Astrocyte (in vitro differentiated cells and primary cell): ENCODE results near the gene KDM5B. TPM values are rescaled to one million over a fixed set of nuclear protein-coding genes. Genes with fewer than 3 reads are reported as not detected.

ENCODE experiments used
- DNase-seq: peaks from one replicate; pipeline ENCODE4 v3.0.0-alpha.2; 2010; ENCODE audit warnings: low read depth
- FAIRE-seq: peaks from 2 replicates; lab custom pipeline; 2011; peaks lifted over from hg19 to GRCh38; lab: Jason Lieb, UNC
- H2AFZ ChIP-seq: 2 replicates; pipeline ENCODE4 v1.6.0; 2012; ENCODE audit warnings: low read depth, low read length, inconsistent platforms
- H3K27ac ChIP-seq: 2 replicates; pipeline ENCODE4 v1.5.1; 2011; ENCODE audit warnings: low read depth, low read length, inconsistent platforms
- H3K27me3 ChIP-seq: 2 replicates; pipeline ENCODE4 v1.6.0; 2011; ENCODE audit warnings: low read length, inconsistent platforms; ENCODE audit not compliant: insufficient read depth
- H3K36me3 ChIP-seq: 2 replicates; pipeline ENCODE4 v1.5.1; 2011; ENCODE audit warnings: low read length, inconsistent platforms; ENCODE audit not compliant: insufficient read depth
- H3K4me1 ChIP-seq: 2 replicates; pipeline ENCODE4 v1.5.1; 2011; ENCODE audit warnings: low read length, inconsistent platforms; ENCODE audit not compliant: insufficient read depth
- H3K4me2 ChIP-seq: 2 replicates; pipeline ENCODE4 v1.6.0; 2012; ENCODE audit warnings: low read length, inconsistent platforms
- H3K4me3 ChIP-seq: 2 replicates; pipeline ENCODE4 v1.5.1; 2011; ENCODE audit warnings: low read depth, mild to moderate bottlenecking, low read length, inconsistent platforms; ENCODE audit not compliant: insufficient read depth
- H3K79me2 ChIP-seq: 2 replicates; pipeline ENCODE4 v1.6.0; 2012; ENCODE audit warnings: mild to moderate bottlenecking, low read length, inconsistent platforms; ENCODE audit not compliant: insufficient read depth
- H3K9ac ChIP-seq: 2 replicates; pipeline ENCODE4 v1.6.0; 2012; ENCODE audit warnings: mild to moderate bottlenecking, low read length, inconsistent platforms
- H3K9me3 ChIP-seq: 2 replicates; pipeline ENCODE4 v1.5.1; 2012; ENCODE audit warnings: low read depth, mild to moderate bottlenecking, low read length, inconsistent platforms; ENCODE audit not compliant: insufficient read depth
- H4K20me1 ChIP-seq: 2 replicates; pipeline ENCODE4 v1.6.0; 2012; ENCODE audit warnings: low read length, inconsistent platforms; ENCODE audit not compliant: insufficient read depth
- H3K27ac Mint-ChIP-seq: one replicate; pipeline ENCODE4 v1.8.0; 2021; ENCODE audit warnings: mild to moderate bottlenecking, mixed read lengths; ENCODE audit not compliant: unreplicated experiment
- H3K27me3 Mint-ChIP-seq: one replicate; pipeline ENCODE4 v1.8.0; 2021; ENCODE audit warnings: low read depth, mixed read lengths; ENCODE audit not compliant: unreplicated experiment
- H3K36me3 Mint-ChIP-seq: one replicate; pipeline ENCODE4 v1.8.0; 2021; ENCODE audit warnings: low read depth, mixed read lengths; ENCODE audit not compliant: unreplicated experiment
- H3K4me1 Mint-ChIP-seq: one replicate; pipeline ENCODE4 v1.8.0; 2021; ENCODE audit warnings: low read depth, mixed read lengths; ENCODE audit not compliant: unreplicated experiment
- H3K4me3 Mint-ChIP-seq: one replicate; pipeline ENCODE4 v1.8.0; 2021; ENCODE audit warnings: mild to moderate bottlenecking, moderate library complexity, mixed read lengths; ENCODE audit not compliant: unreplicated experiment
- H3K9me3 Mint-ChIP-seq: one replicate; pipeline ENCODE4 v1.8.0; 2021; ENCODE audit warnings: mild to moderate bottlenecking, mixed read lengths; ENCODE audit not compliant: unreplicated experiment
- CTCF ChIP-seq: IDR thresholded peaks from 2 replicates; pipeline ENCODE4 v1.5.1; 2011; ENCODE audit warnings: low read depth, mild to moderate bottlenecking, inconsistent platforms, low read length, moderate library complexity; ENCODE audit not compliant: insufficient read depth
- EZH2 ChIP-seq: IDR thresholded peaks from 2 replicates; pipeline ENCODE4 v1.6.1; 2012; ENCODE audit warnings: mild to moderate bottlenecking, low read length, inconsistent platforms; ENCODE audit not compliant: insufficient read depth
- total RNA-seq: library from RNA; stranded (reverse); gene quantifications from 2 replicates; pipeline ENCODE4 v1.2.1, GENCODE V29; 2021

Gene KDM5B
- total RNA-seq, 1 donor from 2014 or later: 182 TPM

DNA sequence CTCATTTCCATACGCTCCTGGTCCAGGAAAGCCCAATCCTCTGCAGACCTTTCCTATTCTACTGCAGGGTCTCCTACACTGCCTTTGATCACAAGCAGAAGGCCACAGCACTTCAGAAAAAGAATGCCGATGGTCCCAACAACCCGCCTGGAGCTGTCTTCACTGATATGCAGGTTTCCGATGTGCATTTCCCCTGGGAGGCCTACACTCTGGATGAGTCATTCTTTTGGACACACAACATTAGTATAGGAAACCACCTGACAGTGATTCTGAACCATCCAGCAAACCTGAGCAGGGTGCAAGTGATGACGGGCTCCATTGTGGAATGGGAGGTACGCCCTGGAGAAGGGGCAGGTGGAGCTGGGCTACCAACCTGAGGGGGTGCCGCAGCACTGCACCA, 17.5 kb upstream of the KDM5B start:
- no peaks in the 10 kb centered on the region for H3K36me3 Mint-ChIP-seq
- no peaks in the 10 kb centered on the region for H3K9me3 ChIP-seq

GRCh38 chr1:202821467-202821866, 13.2 kb upstream of the KDM5B start:
- peak overlapping the region; percentile 51 for H3K4me2 ChIP-seq

More for the DNA sequence above, 17.5 kb upstream of the KDM5B start:
- Histone ChIP-seq H3K79me2 (no peaks in the 10 kb centered on the region), H3K36me3 (no peaks in the 10 kb centered on the region), H3K4me1 (peaks cover 5% of the 10 kb centered on the region), H3K27ac (no peak overlapping the region), H3K4me2 (no peak overlapping the region), H4K20me1 (no peaks in the 10 kb centered on the region), H3K4me3 (no peak overlapping the region), H2AFZ (no peak overlapping the region), H3K9ac (no peak overlapping the region), H3K27me3 (peaks cover 9% of the 10 kb centered on the region)
- Mint-ChIP-seq H3K27ac (peak overlapping the region; percentile 34), H3K27me3 (peaks cover 12% of the 10 kb centered on the region), H3K4me1 (peaks cover 10% of the 10 kb centered on the region), H3K9me3 (peaks cover 2% of the 10 kb centered on the region), H3K4me3 (no peak overlapping the region)
- TF ChIP-seq CTCF (no peak), EZH2 (no peak)
- no peak for DNase-seq
- FAIRE-seq: no peak

More at GRCh38 chr1:202821467-202821866, 13.2 kb upstream of the KDM5B start:
- Histone ChIP-seq H2AFZ (no peak overlapping the region), H3K9ac (peak overlapping the region; percentile 2), H3K4me1 (peaks cover 5% of the 10 kb centered on the region), H3K4me3 (no peak overlapping the region), H3K36me3 (no peaks in the 10 kb centered on the region), H3K27ac (no peak overlapping the region), H3K9me3 (no peaks in the 10 kb centered on the region), H3K27me3 (peaks cover 14% of the 10 kb centered on the region), H3K79me2 (no peaks in the 10 kb centered on the region), H4K20me1 (no peaks in the 10 kb centered on the region)
- Mint-ChIP-seq H3K4me1 (peaks cover 14% of the 10 kb centered on the region), H3K4me3 (no peak overlapping the region), H3K9me3 (peaks cover 3% of the 10 kb centered on the region), H3K36me3 (no peaks in the 10 kb centered on the region), H3K27ac (peak overlapping the region; percentile 89), H3K27me3 (peaks cover 17% of the 10 kb centered on the region)
- peak; percentile 66 for DNase-seq
- no peak for FAIRE-seq
- TF ChIP-seq EZH2 (no peak), CTCF (no peak)
